ENCODE data around the gene RGSL1.

The RGSL1 gene

DNA sequence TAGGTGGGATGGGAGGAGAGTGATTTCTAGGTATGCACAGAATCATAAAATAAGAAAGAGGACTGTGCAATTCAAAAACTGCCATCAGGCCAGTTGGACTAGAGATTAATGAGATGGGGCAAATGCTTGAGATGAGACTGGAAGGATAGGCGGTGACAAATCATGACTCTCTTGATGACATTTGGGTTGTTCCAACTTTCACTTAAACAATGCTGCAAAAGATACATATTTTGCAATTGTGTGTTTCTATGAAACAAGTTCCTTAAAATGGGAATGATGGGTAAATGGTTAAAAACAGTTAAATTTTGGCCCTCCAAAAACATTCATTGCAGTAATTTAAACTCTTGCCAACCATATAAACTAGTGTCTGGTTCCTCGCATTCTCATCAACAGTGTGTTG, 84.0 kb downstream of the RGSL1 start:
- no peak for DNase-seq (ENCODE audit: low read depth, low spot score)

- DNase-seq (ENCODE audit: low read depth, low spot score) = no peak
These were observed 99.4 kb downstream of the RGSL1 start for GRCh38 chr1:182549346-182549745.

GRCh38 chr1:182549811-182550210, 99.9 kb downstream of the RGSL1 start:
- no peak for DNase-seq (ENCODE audit: low read depth, low spot score)

GRCh38 chr1:182552527-182552926, 102.6 kb downstream of the RGSL1 start:
- no peak for DNase-seq (ENCODE audit: low read depth, low spot score)

DNA sequence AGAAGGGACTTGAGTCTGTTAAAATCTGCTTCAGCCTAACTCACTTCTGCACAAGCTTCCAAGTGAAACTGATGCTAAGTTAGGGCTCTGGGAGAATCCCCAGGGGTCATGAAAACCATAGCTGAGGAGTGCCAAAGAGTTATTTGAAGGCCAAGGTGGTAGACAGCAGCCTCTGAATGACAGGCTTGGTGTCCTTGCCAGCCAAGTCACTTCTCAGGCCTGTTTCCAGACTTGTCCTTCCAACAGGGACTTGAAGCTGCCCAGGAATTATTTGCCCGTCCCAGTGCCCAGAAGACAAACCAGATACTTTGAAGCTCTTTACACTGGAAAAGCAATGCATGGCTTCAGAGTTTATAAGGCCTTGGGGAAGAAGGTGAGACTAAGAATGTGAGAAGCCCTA, 105.5 kb downstream of the RGSL1 start:
- no peak for DNase-seq (ENCODE audit: low read depth, low spot score)

- no peak for DNase-seq (ENCODE audit: low read depth, low spot score)
These were observed 106.3 kb downstream of the RGSL1 start for GRCh38 chr1:182556279-182556678.

- no peak for DNase-seq (ENCODE audit: low read depth, low spot score)
These were observed 110.5 kb downstream of the RGSL1 start for GRCh38 chr1:182560392-182560984.

GRCh38 chr1:182561456-182561855, 111.5 kb downstream of the RGSL1 start:
- DNase-seq (ENCODE audit: low read depth, low spot score) = no peak

DNA sequence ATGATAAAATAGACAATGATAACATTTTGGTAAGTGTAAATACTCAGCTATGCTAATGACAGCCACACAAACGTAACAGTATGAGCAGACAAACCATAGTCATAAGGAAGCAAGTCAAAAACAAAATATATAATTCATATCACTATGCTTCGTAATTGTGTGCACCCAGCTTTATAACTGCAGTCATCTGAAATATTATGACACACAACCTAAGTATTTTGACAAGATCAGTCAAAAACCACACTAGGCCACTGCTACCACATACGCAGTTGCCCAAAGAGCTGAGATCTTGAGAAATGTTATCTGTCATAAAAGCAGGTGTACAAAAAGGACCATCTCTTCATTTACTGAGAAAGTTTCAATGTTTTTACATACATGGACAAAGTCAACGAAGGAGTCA, 113.1 kb downstream of the RGSL1 start:
- no peak for DNase-seq (ENCODE audit: low read depth, low spot score)

DNA sequence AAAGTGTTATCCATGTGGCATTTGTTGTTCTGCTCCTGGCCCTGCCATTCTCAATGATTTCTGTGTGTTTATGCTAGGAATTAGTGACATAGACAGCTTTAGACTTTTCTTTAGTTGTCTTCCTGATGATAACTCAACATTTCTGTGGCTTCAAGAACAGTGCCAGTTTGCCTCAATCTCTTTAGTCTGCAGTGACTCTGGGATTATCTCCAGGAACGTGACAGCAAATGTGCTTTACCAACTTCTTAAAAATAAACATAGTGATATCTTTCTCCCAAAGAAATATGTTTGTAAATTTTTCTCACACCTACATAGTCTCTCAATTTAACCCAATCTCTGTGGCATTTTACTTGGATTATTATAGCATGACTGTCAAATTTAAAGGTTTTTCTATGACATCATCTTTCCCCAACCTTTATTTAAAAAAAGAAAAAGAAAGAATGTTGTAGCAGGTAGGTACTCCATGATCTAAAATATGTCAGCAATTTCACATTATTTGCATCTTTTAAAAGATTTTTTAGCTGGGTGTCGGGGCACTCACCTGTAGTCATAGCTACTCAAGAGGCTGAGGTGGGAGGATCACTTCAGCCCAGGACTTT, 114.6 kb downstream of the RGSL1 start:
- no peak for DNase-seq (ENCODE audit: low read depth, low spot score)

- no peak for DNase-seq (ENCODE audit: low read depth, low spot score)
These were observed 115.6 kb downstream of the RGSL1 start for GRCh38 chr1:182565537-182565936.

GRCh38 chr1:182567629-182568028, 117.7 kb downstream of the RGSL1 start:
- DNase-seq (ENCODE audit: low read depth, low spot score) = no peak

GRCh38 chr1:182568647-182569284, 118.8 kb downstream of the RGSL1 start:
- no peak for DNase-seq (ENCODE audit: low read depth, low spot score)

DNA sequence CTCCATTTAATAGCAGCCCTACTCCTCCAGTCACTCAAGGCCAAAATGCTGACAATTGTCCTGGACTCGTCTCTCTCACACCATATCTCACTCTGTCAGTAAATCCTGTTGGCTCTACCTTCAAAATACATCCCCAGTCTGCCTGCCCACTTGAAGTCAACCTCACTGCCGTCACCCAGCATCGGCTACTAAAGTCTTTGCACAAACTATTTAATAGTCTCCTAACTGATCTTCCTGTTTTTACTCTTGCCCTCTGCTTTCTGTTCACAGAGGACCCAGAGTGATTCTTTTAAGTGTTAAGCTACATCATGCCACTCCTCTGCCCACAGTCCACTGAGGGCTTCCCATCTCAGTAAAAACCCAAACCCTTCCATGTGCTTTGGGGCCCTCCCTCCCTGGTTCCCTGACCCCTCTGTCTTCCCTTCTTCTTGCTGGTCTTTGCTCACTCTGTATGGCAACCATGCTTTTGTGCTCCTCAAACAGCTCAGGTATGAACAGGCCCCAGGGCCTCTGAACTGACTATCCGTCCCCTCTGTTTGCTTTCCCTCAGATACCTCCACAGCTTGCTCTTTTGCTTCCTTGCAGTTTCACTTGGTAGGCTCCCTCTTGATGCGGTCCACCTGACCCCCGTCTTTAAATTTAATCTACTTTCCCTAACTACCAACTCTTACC, 120.1 kb downstream of the RGSL1 start:
- no peak for DNase-seq (ENCODE audit: low read depth, low spot score)

DNA sequence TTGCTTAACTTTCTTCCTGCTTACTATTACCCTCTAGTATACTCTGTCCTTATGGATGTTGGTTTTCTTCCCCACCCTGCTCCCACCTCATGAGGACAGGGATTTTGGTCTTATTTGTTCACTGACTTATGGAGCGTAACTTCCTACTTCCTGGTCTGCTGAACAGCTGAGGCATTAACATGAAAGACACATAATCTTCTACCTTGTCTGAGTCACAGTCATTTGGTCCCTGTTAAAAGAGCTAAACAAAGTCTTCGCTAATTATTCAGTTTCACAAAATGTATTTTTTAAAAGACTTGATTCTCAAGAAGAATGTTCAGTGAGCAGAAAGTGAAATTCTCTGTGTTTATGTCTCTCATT, 120.6 kb downstream of the RGSL1 start:
- DNase-seq (ENCODE audit: low read depth, low spot score) = no peak

- DNase-seq (ENCODE audit: low read depth, low spot score) = no peak
These were observed 124.2 kb downstream of the RGSL1 start for GRCh38 chr1:182574156-182574555.

GRCh38 chr1:182575540-182576149, 125.7 kb downstream of the RGSL1 start:
- DNase-seq (ENCODE audit: low read depth, low spot score) = no peak

- no peak for DNase-seq (ENCODE audit: low read depth, low spot score)
These were observed 130.8 kb downstream of the RGSL1 start for GRCh38 chr1:182580736-182581135.

DNA sequence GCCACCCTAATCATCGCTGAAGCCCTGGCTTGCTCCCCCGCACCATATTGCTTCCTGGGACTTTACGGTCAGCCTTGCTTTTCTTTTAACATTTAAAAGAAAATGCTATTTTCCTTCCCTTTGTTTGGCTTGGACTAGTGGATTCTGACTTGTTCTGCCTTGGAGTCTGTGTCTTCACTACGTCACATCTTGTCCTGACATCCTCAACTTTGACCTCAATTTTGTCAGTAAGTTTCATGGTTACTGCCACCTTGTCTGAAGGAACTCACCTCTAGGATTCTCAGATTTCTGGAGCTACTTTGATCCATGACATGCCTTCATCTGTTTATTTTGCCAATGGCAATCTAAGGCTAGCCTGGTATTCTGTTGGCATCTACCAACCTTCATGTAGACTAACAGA, 134.8 kb downstream of the RGSL1 start:
- no peak for DNase-seq (ENCODE audit: low read depth, low spot score)

DNA sequence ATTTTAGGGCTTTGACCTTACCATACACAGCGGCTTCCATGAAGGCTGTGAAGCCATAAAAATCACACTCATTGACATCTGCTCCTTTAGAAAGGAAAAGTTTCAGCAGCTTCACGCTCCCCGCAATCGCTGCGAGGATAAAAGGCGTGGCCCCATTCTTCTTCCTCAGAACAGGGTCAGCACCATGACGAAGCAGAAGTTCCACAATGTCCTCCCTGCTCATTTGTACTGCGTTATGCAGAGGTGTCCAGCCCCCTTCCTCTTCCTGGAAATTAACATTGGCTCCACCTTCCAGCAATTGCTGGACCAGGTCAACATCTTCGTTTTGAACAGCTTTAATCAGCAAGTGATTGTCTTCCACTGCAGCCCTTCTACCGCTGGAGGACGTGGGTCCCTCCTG, 136.4 kb downstream of the RGSL1 start:
- no peak for DNase-seq (ENCODE audit: low read depth, low spot score)

DNA sequence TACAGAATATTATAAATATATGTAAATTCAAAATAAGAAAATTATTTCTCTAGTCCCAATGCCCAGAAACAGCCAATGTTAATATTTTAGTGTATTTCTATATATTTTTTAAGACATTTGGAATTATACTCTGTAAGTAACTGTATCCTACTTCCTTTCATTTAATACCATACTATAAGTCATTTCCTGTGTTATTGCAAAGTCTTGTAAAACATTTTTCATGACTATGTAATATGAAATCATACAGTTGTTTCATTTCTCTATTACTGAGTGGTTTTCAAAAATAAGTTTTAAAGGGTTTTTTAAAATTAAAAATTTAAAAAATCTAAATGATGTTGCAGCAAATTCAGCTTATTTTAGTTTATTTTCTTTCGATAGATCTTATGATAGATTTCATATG, 137.1 kb downstream of the RGSL1 start:
- no peak for DNase-seq (ENCODE audit: low read depth, low spot score)

- DNase-seq (ENCODE audit: low read depth, low spot score) = no peak
These were observed 137.9 kb downstream of the RGSL1 start for GRCh38 chr1:182587666-182588499.
